ENCODE results near the gene IDH3A. TPM values are rescaled to one million over a fixed set of nuclear protein-coding genes. Genes with fewer than 3 reads are reported as not detected.

The IDH3A gene
- total RNA-seq, 2 donors from 2014 or later = 34.2 to 43.2 TPM

DNA sequence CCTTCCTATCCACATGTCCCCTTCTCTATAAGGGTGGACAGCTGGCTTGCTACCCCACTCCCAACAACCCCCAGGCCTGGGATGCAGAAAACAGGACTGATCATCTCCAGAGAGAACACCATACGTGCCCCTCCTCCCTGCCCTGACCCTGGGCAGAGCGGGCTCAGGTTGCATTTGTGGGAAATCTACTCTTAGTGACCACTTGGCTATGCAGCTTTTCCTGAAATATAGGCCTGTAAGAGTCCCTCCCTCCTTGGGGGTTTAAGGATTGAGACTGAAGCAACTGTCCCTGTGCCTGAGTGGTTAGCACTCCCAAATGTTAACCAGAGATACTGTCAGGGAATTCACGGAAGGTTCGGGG lies 45.1 kb upstream of the IDH3A start:
- Mint-ChIP-seq H3K4me3 (no peak overlapping the region), H3K4me1 (no peaks in the 10 kb centered on the region), H3K36me3 (ENCODE audit: low read depth) (peaks cover 25% of the 10 kb centered on the region), H3K9me3 (no peaks in the 10 kb centered on the region), H3K27ac (no peak overlapping the region), H3K27me3 (ENCODE audit: insufficient read depth) (no peaks in the 10 kb centered on the region)
- H3K27me3 ChIP-seq (ENCODE audit: control insufficient read depth, insufficient read depth, low read length, poor library complexity, severe bottlenecking) = no peaks in the 10 kb centered on the region
- no peaks in the 10 kb centered on the region for H3K9me3 ChIP-seq (ENCODE audit: control insufficient read depth, low read length)
- no peak for DNase-seq
- no peaks in the 10 kb centered on the region for H3K36me3 ChIP-seq (ENCODE audit: control insufficient read depth, insufficient read depth, low read length)
- 90 to 94% methylated on average over 4 of the region's 4 CpGs for WGBS, 2 experiments (ENCODE audit: insufficient coverage in 1 of 2, insufficient read length in 1 of 2)
- H3K4me1 ChIP-seq (ENCODE audit: control insufficient read depth, insufficient read depth, low read length) = no peaks in the 10 kb centered on the region
- no peak overlapping the region for H3K4me3 ChIP-seq (ENCODE audit: low read length)
- TF ChIP-seq, protein P1, sequence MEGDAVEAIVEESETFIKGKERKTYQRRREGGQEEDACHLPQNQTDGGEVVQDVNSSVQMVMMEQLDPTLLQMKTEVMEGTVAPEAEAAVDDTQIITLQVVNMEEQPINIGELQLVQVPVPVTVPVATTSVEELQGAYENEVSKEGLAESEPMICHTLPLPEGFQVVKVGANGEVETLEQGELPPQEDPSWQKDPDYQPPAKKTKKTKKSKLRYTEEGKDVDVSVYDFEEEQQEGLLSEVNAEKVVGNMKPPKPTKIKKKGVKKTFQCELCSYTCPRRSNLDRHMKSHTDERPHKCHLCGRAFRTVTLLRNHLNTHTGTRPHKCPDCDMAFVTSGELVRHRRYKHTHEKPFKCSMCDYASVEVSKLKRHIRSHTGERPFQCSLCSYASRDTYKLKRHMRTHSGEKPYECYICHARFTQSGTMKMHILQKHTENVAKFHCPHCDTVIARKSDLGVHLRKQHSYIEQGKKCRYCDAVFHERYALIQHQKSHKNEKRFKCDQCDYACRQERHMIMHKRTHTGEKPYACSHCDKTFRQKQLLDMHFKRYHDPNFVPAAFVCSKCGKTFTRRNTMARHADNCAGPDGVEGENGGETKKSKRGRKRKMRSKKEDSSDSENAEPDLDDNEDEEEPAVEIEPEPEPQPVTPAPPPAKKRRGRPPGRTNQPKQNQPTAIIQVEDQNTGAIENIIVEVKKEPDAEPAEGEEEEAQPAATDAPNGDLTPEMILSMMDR (conservative IDR thresholded peaks at IDR 0.05) = no peak
- no peak overlapping the region for H3K9ac ChIP-seq (ENCODE audit: extremely low read depth, low read length, poor library complexity, severe bottlenecking)
- no peak overlapping the region for H3K27ac ChIP-seq (ENCODE audit: low read depth, low read length)

DNA sequence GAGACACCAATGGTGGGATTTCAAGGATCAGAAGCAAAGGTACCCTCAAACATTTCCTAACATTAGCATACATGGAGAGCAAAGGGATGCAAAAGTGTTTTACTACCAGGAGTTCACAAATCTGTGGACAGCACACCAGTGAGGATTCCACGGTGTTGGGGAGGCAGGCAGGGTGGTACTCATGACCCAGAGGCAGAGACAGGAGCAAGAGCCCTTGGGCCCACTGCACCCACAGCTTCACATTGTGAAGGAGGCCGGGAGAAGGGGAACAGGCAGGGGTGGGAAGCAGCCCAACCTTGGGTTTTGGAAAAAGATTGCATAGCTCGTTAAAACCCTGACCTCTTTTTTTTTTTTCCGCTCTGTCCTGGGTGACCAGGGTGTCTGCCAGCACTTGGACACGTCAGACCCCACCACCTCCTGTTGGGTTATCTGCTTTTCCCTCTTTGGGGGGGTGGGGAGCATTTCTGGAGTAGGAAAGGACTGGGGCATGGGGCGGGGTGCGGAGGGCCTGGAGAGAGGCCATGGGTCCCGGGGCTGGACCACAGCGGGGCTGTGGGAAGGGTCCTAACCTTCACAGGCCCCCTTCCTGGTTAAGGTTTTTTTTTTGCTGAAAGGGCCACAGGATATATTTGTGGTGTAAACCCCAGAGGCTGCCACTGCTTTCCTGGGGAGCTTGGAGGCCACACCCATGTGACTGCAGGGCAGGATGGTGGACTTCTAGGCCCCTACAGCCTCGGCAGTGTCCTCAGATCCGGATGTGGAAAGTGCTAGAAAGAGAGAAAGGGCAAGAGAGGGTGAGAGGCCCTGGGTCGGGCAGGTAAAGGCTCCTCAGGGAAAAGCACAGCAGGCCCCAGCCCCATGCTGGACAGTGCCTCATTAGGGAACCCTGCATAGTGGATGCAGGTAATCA lies 44.3 kb upstream of the IDH3A start:
- 96 to 97% methylated on average over 3 to 12 of the region's 12 CpGs for WGBS, 2 experiments (ENCODE audit: insufficient coverage in 1 of 2, insufficient read length in 1 of 2)
- peaks cover 25% of the 10 kb centered on the region for H3K36me3 Mint-ChIP-seq (ENCODE audit: low read depth)
- H3K27ac Mint-ChIP-seq = no peak overlapping the region
- H3K4me1 Mint-ChIP-seq = no peaks in the 10 kb centered on the region
- no peaks in the 10 kb centered on the region for H3K9me3 Mint-ChIP-seq
- no peak overlapping the region for H3K4me3 ChIP-seq (ENCODE audit: low read length)
- H3K27me3 ChIP-seq (ENCODE audit: control insufficient read depth, insufficient read depth, low read length, poor library complexity, severe bottlenecking) = no peaks in the 10 kb centered on the region
- TF ChIP-seq, protein P1 (conservative IDR thresholded peaks at IDR 0.05) = no peak
- no peak overlapping the region for H3K27ac ChIP-seq (ENCODE audit: low read depth, low read length)
- DNase-seq = no peak
- no peak overlapping the region for H3K9ac ChIP-seq (ENCODE audit: extremely low read depth, low read length, poor library complexity, severe bottlenecking)
- H3K9me3 ChIP-seq (ENCODE audit: control insufficient read depth, low read length) = no peaks in the 10 kb centered on the region
- no peaks in the 10 kb centered on the region for H3K27me3 Mint-ChIP-seq (ENCODE audit: insufficient read depth)
- no peak overlapping the region for H3K4me3 Mint-ChIP-seq
- H3K36me3 ChIP-seq (ENCODE audit: control insufficient read depth, insufficient read depth, low read length) = no peaks in the 10 kb centered on the region
- H3K4me1 ChIP-seq (ENCODE audit: control insufficient read depth, insufficient read depth, low read length) = no peaks in the 10 kb centered on the region

DNA sequence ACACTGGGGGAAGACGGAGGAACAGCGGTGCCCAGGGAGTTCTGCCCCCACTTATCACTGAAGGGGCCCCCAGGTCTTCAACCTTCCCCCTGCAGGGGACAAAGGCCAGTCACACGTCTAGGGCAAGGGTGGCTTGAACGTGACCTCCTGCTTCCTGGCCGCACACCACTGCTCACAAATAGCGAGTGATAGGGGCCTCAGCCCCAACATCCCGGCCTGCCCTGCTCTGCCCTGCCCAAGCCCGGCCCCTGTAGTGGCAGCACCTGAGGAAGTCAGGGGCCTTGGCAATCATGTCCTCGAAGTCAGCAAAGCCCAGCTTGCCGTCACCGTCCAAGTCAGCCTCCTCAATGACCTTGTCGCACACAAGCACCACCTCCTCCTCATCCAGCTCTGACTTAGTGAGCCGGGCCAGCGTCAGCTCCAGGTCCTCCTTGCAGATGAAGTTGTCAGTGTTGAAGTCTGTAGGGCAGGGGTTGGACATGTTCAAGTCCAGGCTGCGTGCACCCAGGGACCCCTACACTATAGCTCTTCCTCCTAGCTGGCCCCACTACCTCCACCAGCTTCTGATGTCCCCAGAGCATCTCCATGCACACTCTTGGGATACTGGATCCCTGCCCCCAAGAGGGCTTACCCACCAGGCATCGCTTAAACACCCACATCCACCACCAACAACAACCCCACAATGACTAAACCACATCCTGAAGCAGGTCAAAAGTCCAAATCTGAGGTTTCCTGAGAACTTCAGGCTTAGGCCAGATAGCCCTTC lies 43.5 kb upstream of the IDH3A start:
- H3K9me3 Mint-ChIP-seq = no peaks in the 10 kb centered on the region
- no peak overlapping the region for H3K27ac ChIP-seq (ENCODE audit: low read depth, low read length)
- H3K36me3 ChIP-seq (ENCODE audit: control insufficient read depth, insufficient read depth, low read length) = no peaks in the 10 kb centered on the region
- WGBS, 2 experiments (ENCODE audit: insufficient coverage in 1 of 2, insufficient read length in 1 of 2) = 96 to 100% methylated on average over 8 to 16 of the region's 16 CpGs
- no peak overlapping the region for H3K4me3 ChIP-seq (ENCODE audit: low read length)
- peaks cover 25% of the 10 kb centered on the region for H3K36me3 Mint-ChIP-seq (ENCODE audit: low read depth)
- H3K27me3 ChIP-seq (ENCODE audit: control insufficient read depth, insufficient read depth, low read length, poor library complexity, severe bottlenecking) = no peaks in the 10 kb centered on the region
- H3K27me3 Mint-ChIP-seq (ENCODE audit: insufficient read depth) = no peaks in the 10 kb centered on the region
- no peak overlapping the region for H3K27ac Mint-ChIP-seq
- H3K4me3 Mint-ChIP-seq = no peak overlapping the region
- no peaks in the 10 kb centered on the region for H3K4me1 ChIP-seq (ENCODE audit: control insufficient read depth, insufficient read depth, low read length)
- no peaks in the 10 kb centered on the region for H3K4me1 Mint-ChIP-seq
- H3K9me3 ChIP-seq (ENCODE audit: control insufficient read depth, low read length) = no peaks in the 10 kb centered on the region
- no peak for DNase-seq
- no peak overlapping the region for H3K9ac ChIP-seq (ENCODE audit: extremely low read depth, low read length, poor library complexity, severe bottlenecking)
- TF ChIP-seq, protein P1 (conservative IDR thresholded peaks at IDR 0.05) = no peak
